IMR-90 (cell line): ENCODE results near the gene EIF2B2. TPM values are rescaled to one million over a fixed set of nuclear protein-coding genes. Genes with fewer than 3 reads are reported as not detected.

ENCODE experiments used
- ATAC-seq: fragments of 200-7000 bp; cut with Tn5 transposase; 2 replicates; pipeline ENCODE4 v1.9.1; 2020; ENCODE audit warnings: low read depth, mild to moderate bottlenecking, moderate library complexity
- Bru-seq: library from RNA; stranded (reverse); fragments of 400-500 nt; gene quantifications from one replicate; lab custom pipeline; 2021; lab: Mats Ljungman, UMichigan
- BruChase-seq, 2 experiments: library from RNA; stranded (reverse); fragments of 400-500 nt; gene quantifications; one replicate each; lab custom pipeline; 2021; lab: Mats Ljungman, UMichigan
- BruUV-seq: library from RNA; stranded (reverse); fragments of 400-500 nt; replicated peaks from 2 replicates; lab custom pipeline; 2021; lab: Mats Ljungman, UMichigan
- CTCF ChIA-PET: fragments of 300-600 bp; formaldehyde crosslinking; extraction: SDS; loops from one replicate; lab custom pipeline; 2021; ENCODE audit warnings: antibody characterized with exemption; lab: Yijun Ruan, JAX
- POLR2A ChIA-PET: fragments of 300-600 bp; sonication (Branson Sonifier 250); formaldehyde crosslinking; loops from one replicate; lab custom pipeline; 2022; ENCODE audit warnings: antibody characterized with exemption; ENCODE audit not compliant: unreplicated experiment; lab: Charles Lee
- DNase-seq: peaks from one replicate; pipeline ENCODE4 v3.0.0; 2013
- H2AFZ ChIP-seq: replicated peaks from 2 replicates; pipeline ENCODE3; 2013; ENCODE audit warnings: low read length, mild to moderate bottlenecking; ENCODE audit not compliant: poor library complexity
- H2AK5ac ChIP-seq: 2 replicates; pipeline ENCODE4 v1.6.1; 2013; ENCODE audit warnings: low read depth, low read length, inconsistent platforms
- H2AK9ac ChIP-seq: replicated peaks from 2 replicates; pipeline ENCODE3; 2013; ENCODE audit warnings: mild to moderate bottlenecking, low read depth, low read length, moderate library complexity; ENCODE audit not compliant: poor library complexity
- H2BK120ac ChIP-seq: 2 replicates; pipeline ENCODE4 v1.6.1; 2013; ENCODE audit warnings: low read depth, low read length, inconsistent platforms
- H2BK15ac ChIP-seq: 3 replicates; pipeline ENCODE4 v1.6.1; 2013; ENCODE audit warnings: low read depth, low read length, inconsistent platforms
- H2BK20ac ChIP-seq: 2 replicates; pipeline ENCODE4 v1.6.1; 2013; ENCODE audit warnings: low read depth, mild to moderate bottlenecking, inconsistent platforms, low read length, moderate library complexity
- H2BK5ac ChIP-seq: 2 replicates; pipeline ENCODE4 v1.6.1; 2013; ENCODE audit warnings: mild to moderate bottlenecking, low read depth, low read length, inconsistent platforms; ENCODE audit not compliant: poor library complexity, severe bottlenecking
- H3K14ac ChIP-seq: replicated peaks from 2 replicates; pipeline ENCODE4 v1.6.1; 2013; ENCODE audit warnings: low read depth, low read length, inconsistent platforms
- H3K18ac ChIP-seq: 2 replicates; pipeline ENCODE4 v1.6.1; 2013; ENCODE audit warnings: low read depth, low read length, control low read depth
- H3K23ac ChIP-seq: 2 replicates; pipeline ENCODE4 v1.6.1; 2013; ENCODE audit warnings: low read depth, low read length, inconsistent platforms
- H3K27ac ChIP-seq: 2 replicates; pipeline ENCODE4 v1.5.1; 2013; ENCODE audit warnings: mild to moderate bottlenecking, control low read depth, low read length; ENCODE audit not compliant: insufficient read depth
- H3K27me3 ChIP-seq: 2 replicates; pipeline ENCODE4 v1.6.1; 2013; ENCODE audit warnings: low read length; ENCODE audit not compliant: control insufficient read depth, insufficient read depth
- H3K36me3 ChIP-seq: 2 replicates; pipeline ENCODE4 v1.6.1; 2013; ENCODE audit warnings: low read length, mixed read lengths; ENCODE audit not compliant: control insufficient read depth, insufficient read depth
- H3K4ac ChIP-seq: 2 replicates; pipeline ENCODE4 v1.6.1; 2013; ENCODE audit warnings: low read depth, low read length, inconsistent platforms
- H3K4me1 ChIP-seq: 2 replicates; pipeline ENCODE4 v1.6.1; 2013; ENCODE audit warnings: low read length, mixed read lengths; ENCODE audit not compliant: control insufficient read depth, insufficient read depth
- H3K4me2 ChIP-seq: 2 replicates; pipeline ENCODE4 v1.6.1; 2013; ENCODE audit warnings: low read depth, mild to moderate bottlenecking, control low read depth, low read length, moderate library complexity
- H3K4me3 ChIP-seq: 2 replicates; pipeline ENCODE4 v1.5.1; 2013; ENCODE audit warnings: low read depth, mild to moderate bottlenecking, control low read depth, low read length, moderate library complexity; ENCODE audit not compliant: insufficient read depth
- H3K56ac ChIP-seq: 2 replicates; pipeline ENCODE4 v1.6.1; 2013; ENCODE audit warnings: low read length, inconsistent platforms; ENCODE audit not compliant: insufficient read depth; ENCODE audit errors: extremely low read depth
- H3K79me1 ChIP-seq, 2 experiments: 2 replicates each; pipeline ENCODE4 v1.6.1; 2013; ENCODE audit warnings: low read length in 2 of 2, inconsistent platforms in 1 of 2, low read depth in 1 of 2
- H3K9ac ChIP-seq: 2 replicates; pipeline ENCODE4 v1.6.1; 2013; ENCODE audit warnings: low read depth, low read length, control low read depth
- H3K9me1 ChIP-seq: 2 replicates; pipeline ENCODE4 v1.6.1; 2013; ENCODE audit warnings: low read length, inconsistent platforms; ENCODE audit not compliant: insufficient read depth
- H3K9me3 ChIP-seq: 2 replicates; pipeline ENCODE4 v1.6.1; 2013; ENCODE audit warnings: low read length; ENCODE audit not compliant: control insufficient read depth, insufficient read depth
- H4K20me1 ChIP-seq: 2 replicates; pipeline ENCODE4 v1.6.1; 2013; ENCODE audit warnings: low read length, inconsistent platforms; ENCODE audit not compliant: insufficient read depth
- H4K5ac ChIP-seq: 2 replicates; pipeline ENCODE4 v1.6.1; 2013; ENCODE audit warnings: mild to moderate bottlenecking, low read depth, low read length, control low read depth
- H4K8ac ChIP-seq, 2 experiments: 2 replicates each; pipeline ENCODE4 v1.6.1; 2013; ENCODE audit warnings: low read depth in 2 of 2, low read length in 2 of 2, control low read depth in 1 of 2, inconsistent platforms in 1 of 2
- H4K91ac ChIP-seq: 2 replicates; pipeline ENCODE4 v1.6.1; 2013; ENCODE audit warnings: low read depth, low read length, inconsistent platforms; ENCODE audit not compliant: insufficient read depth
- BHLHE40 ChIP-seq: fragments of 150-350 bp; IDR thresholded peaks from 2 replicates; pipeline ENCODE4 v1.6.1; 2016; ENCODE audit warnings: mild to moderate bottlenecking, low read depth, low read length
- CEBPB ChIP-seq: IDR thresholded peaks from 2 replicates; pipeline ENCODE4 v1.6.1; 2012; ENCODE audit warnings: low read depth, low read length, improper control_type of control experiment
- CHD1 ChIP-seq: IDR thresholded peaks from 2 replicates; pipeline ENCODE4 v1.6.1; 2012; ENCODE audit warnings: low read depth, low read length, improper control_type of control experiment
- ELK1 ChIP-seq: fragments of 150-350 bp; IDR thresholded peaks from 2 replicates; pipeline ENCODE4 v1.6.1; 2016; ENCODE audit warnings: low read depth, mild to moderate bottlenecking, low read length, moderate library complexity, borderline replicate concordance
- FOS ChIP-seq: fragments of 150-350 bp; IDR thresholded peaks from 2 replicates; pipeline ENCODE4 v1.6.1; 2016; ENCODE audit warnings: low read depth, low read length
- MAFK ChIP-seq: IDR thresholded peaks from 2 replicates; pipeline ENCODE4 v1.6.1; 2012; ENCODE audit warnings: low read depth, low read length, improper control_type of control experiment
- MXI1 ChIP-seq: IDR thresholded peaks from 2 replicates; pipeline ENCODE4 v1.6.1; 2012; ENCODE audit warnings: low read depth, mild to moderate bottlenecking, low read length, moderate library complexity, borderline replicate concordance
- POLR2A ChIP-seq: IDR thresholded peaks from 2 replicates; pipeline ENCODE4 v1.6.1; 2012; ENCODE audit warnings: mild to moderate bottlenecking, low read depth, low read length
- RAD21 ChIP-seq: IDR thresholded peaks from 2 replicates; pipeline ENCODE4 v1.6.1; 2012; ENCODE audit warnings: low read length, improper control_type of control experiment
- RCOR1 ChIP-seq: IDR thresholded peaks from 2 replicates; pipeline ENCODE4 v1.6.1; 2012; ENCODE audit warnings: mild to moderate bottlenecking, low read length, improper control_type of control experiment; ENCODE audit not compliant: insufficient replicate concordance
- RFX5 ChIP-seq: IDR thresholded peaks from 2 replicates; pipeline ENCODE4 v1.8.0; 2012; ENCODE audit warnings: low read depth, mild to moderate bottlenecking, low read length, moderate library complexity
- WGBS, 2 experiments: methylation state at CpG; one replicate each; pipeline versions ENCODE4 v1.1.5 to v1.1.7; 2013; ENCODE audit warnings: missing lambda C conversion rate in 2 of 2; ENCODE audit not compliant: insufficient read length in 1 of 2; ENCODE audit errors: extremely low coverage in 2 of 2; 5-methylcytosine and 5-hydroxymethylcytosine counted together
- dilution Hi-C: fragments of 300-500 bp; cut with HindIII; formaldehyde crosslinking; loops from one replicate; pipeline ENCODE4 v1.14.3; 2018; ENCODE audit warnings: low sequenced_read_pairs; ENCODE audit not compliant: unreplicated experiment
- in situ Hi-C: fragments of 300-500 bp; cut with MboI; formaldehyde crosslinking; loops from 3 replicates; pipeline ENCODE4 v1.14.3; 2019; ENCODE audit warnings: low sequenced_read_pairs, inconsistent platforms, mixed read lengths
- intact Hi-C: fragments of 100-400 bp; cut with micrococcal nuclease; formaldehyde crosslinking; loops from 2 replicates; pipeline ENCODE4 v1.10.0; 2022
- long read RNA-seq: library from polyadenylated mRNA; unstranded; transcript quantifications from one replicate; pipeline ENCODE4 v2.0.0, GENCODE V29; 2021; ENCODE audit not compliant: unreplicated experiment
- polyA plus RNA-seq, 3 experiments: library from polyadenylated mRNA; depleted of rRNA; stranded (reverse); fragments of >200 nt; gene quantifications; 2 replicates each; pipeline ENCODE4 v1.2.3, GENCODE V29; 2012; ENCODE audit warnings: low replicate concordance in 1 of 3
- total RNA-seq: library from RNA; depleted of rRNA; stranded (reverse); fragments of >200 nt; gene quantifications from 2 replicates; pipeline ENCODE4 v1.2.3, GENCODE V29; 2012; rRNA removed
- TF ChIP-seq, protein P1 (sequence below): conservative IDR thresholded peaks from 2 replicates; pipeline ENCODE4 v1.5.1; 2012; ENCODE audit warnings: mild to moderate bottlenecking, low read depth, low read length, improper control_type of control experiment

EIF2B2 gene
- 69.4 and 70.1 TPM in 2 replicates for total RNA-seq
- polyA plus RNA-seq (2012; rRNA removed) = 63.6 and 73.9 TPM in 2 replicates
- 54.6 and 57.1 TPM in 2 replicates for polyA plus RNA-seq (2012; cell fraction: cytosol; rRNA removed)
- polyA plus RNA-seq (2012; cell fraction: nucleus; rRNA removed; ENCODE audit: low replicate concordance) = 33.1 and 55.7 TPM in 2 replicates
- percentile 75 among the genes with signal in this experiment for Bru-seq, nascent RNA
- BruChase-seq, experiment 1, labeled RNA remaining after a 6-hour chase = percentile 64 among the genes with signal in this experiment
- percentile 56 among the genes with signal in this experiment for BruChase-seq, experiment 2, labeled RNA remaining after a 2-hour chase
- long read RNA-seq, full-length matches to known transcripts = 14 of 17 reads
- long read RNA-seq, partial matches to known transcripts = 1 of 17 reads
- long read RNA-seq, other reads (novel, unspliced or antisense) = 2 of 17 reads

DNA sequence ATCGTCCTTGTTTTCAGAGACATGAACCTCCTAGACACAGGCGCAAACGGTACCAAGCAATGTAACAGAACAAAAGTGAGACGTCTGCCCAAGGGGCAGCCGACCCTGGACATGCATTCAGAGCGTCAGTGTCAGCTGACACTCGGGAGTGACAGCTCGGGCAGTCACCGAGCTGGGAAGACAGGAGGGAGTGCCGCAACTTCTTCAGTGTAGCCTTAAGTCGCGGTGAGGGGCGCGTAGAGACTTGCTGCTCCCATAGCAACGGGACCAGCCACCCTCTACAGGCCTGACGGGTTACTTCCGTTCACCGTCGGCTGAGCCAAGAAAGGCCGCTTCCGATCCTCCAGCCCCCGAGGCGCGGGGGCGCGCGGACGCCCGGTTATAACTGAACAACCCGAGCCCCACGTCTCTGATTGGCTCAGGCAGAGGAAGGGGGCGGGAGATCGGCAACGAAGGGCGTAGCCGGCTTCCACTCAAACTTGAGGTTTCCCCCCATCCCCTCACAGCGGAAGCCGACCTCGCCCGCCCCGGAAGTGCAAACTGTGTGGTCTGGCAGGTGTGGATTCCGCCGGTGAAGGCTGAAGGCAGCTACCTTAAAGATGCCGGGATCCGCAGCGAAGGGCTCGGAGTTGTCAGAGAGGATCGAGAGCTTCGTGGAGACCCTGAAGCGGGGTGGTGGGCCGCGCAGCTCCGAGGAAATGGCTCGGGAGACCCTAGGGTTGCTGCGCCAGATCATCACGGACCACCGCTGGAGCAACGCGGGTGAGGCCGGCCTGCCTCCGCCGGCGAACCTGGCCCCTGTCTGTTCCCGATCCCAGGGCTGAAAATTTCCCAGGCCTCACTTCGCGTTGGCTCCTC, at the start of gene EIF2B2:
Gene EIF2B2, plus strand, starts transcription at position 530 of the 858 bp plus-strand sequence. Its CDS starts 70 bp downstream, at position 600.
- dilution Hi-C loops = no loop called here
- Histone ChIP-seq H3K4ac (peak within 1 kb of the TSS; percentile 86), H3K56ac (peak within 1 kb of the TSS; percentile 60), H3K4me3 (peak within 1 kb of the TSS; percentile 83), H2BK120ac (peak within 1 kb of the TSS; percentile 71), H3K9me3 (no peaks in the 10 kb centered on the region), H3K79me1 (peaks cover 21 to 39% of the 10 kb centered on the region in 2 experiments), H3K36me3 (peaks cover 9% of the 10 kb centered on the region), H2AFZ (peak within 1 kb of the TSS; percentile 99), H2BK5ac (peak within 1 kb of the TSS; percentile 69), H4K91ac (peak within 1 kb of the TSS; percentile 96), H3K18ac (peak within 1 kb of the TSS; percentile 68), H3K4me1 (peaks cover 4% of the 10 kb centered on the region), H3K27me3 (peaks cover 3% of the 10 kb centered on the region), H2BK15ac (peak within 1 kb of the TSS; percentile 25; the same call in 2 of the 3 replicates), H3K23ac (peak within 1 kb of the TSS; percentile 89), H3K27ac (peak within 1 kb of the TSS; percentile 95), H3K14ac (peak within 1 kb of the TSS; percentile 91), H4K20me1 (no peaks in the 10 kb centered on the region), H2BK20ac (peak within 1 kb of the TSS; percentile 7; the same call in 1 of the 2 replicates), H3K4me2 (peak within 1 kb of the TSS; percentile 91), H3K9me1 (peaks cover 9% of the 10 kb centered on the region; the same call in 1 of the 2 replicates), H2AK9ac (peak within 1 kb of the TSS; percentile 92), H3K9ac (peak within 1 kb of the TSS; percentile 85), H2AK5ac (peak within 1 kb of the TSS; percentile 87), H4K8ac (peak within 1 kb of the TSS; percentile 99), H4K5ac (peak within 1 kb of the TSS; percentile 91)
- DNase-seq (peak; percentile 94), ATAC-seq (peak; percentile 100)
- intact Hi-C loops = loop anchor here (2.0 kb wide), 1 partner anchor 56 kb away; no protein-coding TSS in a partner anchor
- 1% methylated on average over 39 of the region's 66 CpGs; no CpG with 5 or more reads in 1 of the 2 experiments for WGBS, 2 experiments
- ChIA-PET POLR2A (no interaction called here), CTCF (interaction anchor here (1.0 kb wide), 1 partner anchor 9 kb away, joined by 3 read pairs; no protein-coding TSS in a partner anchor)
- in situ Hi-C loops = no loop called here
- BruUV-seq = no TSS peak
- 0 out of 2 replicates have a peak, but pooled peaks have one; percentile 2 for TF ChIP-seq RFX5
- no peak for TF ChIP-seq BHLHE40
- no peak for TF ChIP-seq RAD21
- TF ChIP-seq RCOR1 = no peak
- 0 out of 2 replicates have a peak, but pooled peaks have one; percentile 19 for TF ChIP-seq ELK1
- TF ChIP-seq MAFK = no peak
- TF ChIP-seq, protein P1, sequence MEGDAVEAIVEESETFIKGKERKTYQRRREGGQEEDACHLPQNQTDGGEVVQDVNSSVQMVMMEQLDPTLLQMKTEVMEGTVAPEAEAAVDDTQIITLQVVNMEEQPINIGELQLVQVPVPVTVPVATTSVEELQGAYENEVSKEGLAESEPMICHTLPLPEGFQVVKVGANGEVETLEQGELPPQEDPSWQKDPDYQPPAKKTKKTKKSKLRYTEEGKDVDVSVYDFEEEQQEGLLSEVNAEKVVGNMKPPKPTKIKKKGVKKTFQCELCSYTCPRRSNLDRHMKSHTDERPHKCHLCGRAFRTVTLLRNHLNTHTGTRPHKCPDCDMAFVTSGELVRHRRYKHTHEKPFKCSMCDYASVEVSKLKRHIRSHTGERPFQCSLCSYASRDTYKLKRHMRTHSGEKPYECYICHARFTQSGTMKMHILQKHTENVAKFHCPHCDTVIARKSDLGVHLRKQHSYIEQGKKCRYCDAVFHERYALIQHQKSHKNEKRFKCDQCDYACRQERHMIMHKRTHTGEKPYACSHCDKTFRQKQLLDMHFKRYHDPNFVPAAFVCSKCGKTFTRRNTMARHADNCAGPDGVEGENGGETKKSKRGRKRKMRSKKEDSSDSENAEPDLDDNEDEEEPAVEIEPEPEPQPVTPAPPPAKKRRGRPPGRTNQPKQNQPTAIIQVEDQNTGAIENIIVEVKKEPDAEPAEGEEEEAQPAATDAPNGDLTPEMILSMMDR = peak; percentile 24; the same call in 1 of the 2 replicates
- TF ChIP-seq CEBPB = 0 out of 2 replicates have a peak, but pooled peaks have one; percentile 25
- no peak for TF ChIP-seq MXI1
- no peak for TF ChIP-seq CHD1
- TF ChIP-seq POLR2A = peak; percentile 30; the same call in 1 of the 2 replicates
- peak; percentile 43; the same call in 1 of the 2 replicates for TF ChIP-seq FOS
